CD8-positive, alpha-beta memory T cell (primary cell): ENCODE measurements around the gene ZCCHC7. TPM values are rescaled to one million over a fixed set of nuclear protein-coding genes. Genes with fewer than 3 reads are reported as not detected.

Experiments
- CTCF ChIA-PET: fragments of 350-600 bp; sonication (Branson Sonifier 250); formaldehyde crosslinking; loops from one replicate; lab custom pipeline; 2021; ENCODE audit warnings: antibody characterized with exemption; lab: Charles Lee
- POLR2A ChIA-PET: fragments of 350-600 bp; sonication (Branson Sonifier 250); formaldehyde crosslinking; loops from one replicate; lab custom pipeline; 2021; ENCODE audit warnings: antibody characterized with exemption; lab: Charles Lee
- DNase-seq, 5 donors: peaks; one replicate each; pipeline versions ENCODE4 v3.0.0 to v3.0.0-alpha.2; 2020 to 2022; ENCODE audit warnings: mixed read lengths in 1 of 5
- H3K27ac ChIP-seq: one replicate; pipeline ENCODE4 v1.7.0; 2013; ENCODE audit warnings: low read depth, mild to moderate bottlenecking, low read length, moderate library complexity
- H3K27me3 ChIP-seq: 2 replicates; pipeline ENCODE4 v1.7.0; 2013; ENCODE audit warnings: low read length, mild to moderate bottlenecking; ENCODE audit not compliant: insufficient read depth, poor library complexity, severe bottlenecking
- H3K36me3 ChIP-seq: 2 replicates; pipeline ENCODE4 v1.7.0; 2013; ENCODE audit warnings: mild to moderate bottlenecking, low read length, moderate library complexity; ENCODE audit not compliant: insufficient read depth
- H3K4me1 ChIP-seq: 2 replicates; pipeline ENCODE4 v1.7.0; 2013; ENCODE audit warnings: mild to moderate bottlenecking, low read length, moderate library complexity; ENCODE audit not compliant: insufficient read depth
- H3K4me3 ChIP-seq: 2 replicates; pipeline ENCODE4 v1.7.0; 2013; ENCODE audit warnings: mild to moderate bottlenecking, low read length
- H3K9me3 ChIP-seq: 2 replicates; pipeline ENCODE4 v1.7.0; 2013; ENCODE audit warnings: mild to moderate bottlenecking, low read length
- H3K27ac Mint-ChIP-seq, 8 donors: one replicate each; pipeline ENCODE4 v1.8.0; 2020 to 2021; ENCODE audit warnings: mixed read lengths in 8 of 8, mild to moderate bottlenecking in 6 of 8, inconsistent platforms in 3 of 8, moderate library complexity in 3 of 8
- H3K27me3 Mint-ChIP-seq, 2 donors: one replicate each; pipeline ENCODE4 v1.8.0; 2020 to 2021; ENCODE audit warnings: mixed read lengths in 2 of 2, mild to moderate bottlenecking in 1 of 2, moderate library complexity in 1 of 2
- H3K36me3 Mint-ChIP-seq, 3 donors: one replicate each; pipeline ENCODE4 v1.8.0; 2020 to 2021; ENCODE audit warnings: mixed read lengths in 3 of 3, inconsistent platforms in 1 of 3, mild to moderate bottlenecking in 1 of 3
- H3K4me1 Mint-ChIP-seq, 3 donors: one replicate each; pipeline ENCODE4 v1.8.0; 2020 to 2021; ENCODE audit warnings: mixed read lengths in 3 of 3, inconsistent platforms in 1 of 3, mild to moderate bottlenecking in 1 of 3
- H3K4me3 Mint-ChIP-seq, 7 donors: one replicate each; pipeline ENCODE4 v1.8.0; 2020 to 2021; ENCODE audit warnings: mixed read lengths in 7 of 7, mild to moderate bottlenecking in 6 of 7, moderate library complexity in 4 of 7, inconsistent platforms in 2 of 7
- H3K9me3 Mint-ChIP-seq, 5 donors: one replicate each; pipeline ENCODE4 v1.8.0; 2020 to 2022; ENCODE audit warnings: mixed read lengths in 5 of 5, mild to moderate bottlenecking in 3 of 5, moderate library complexity in 2 of 5, inconsistent platforms in 1 of 5
- polyA plus RNA-seq: library from polyadenylated mRNA; unstranded; fragments of 300-500 nt; fragmentation: Illumina TruSeq; gene quantifications from one replicate; pipeline ENCODE4 v1.2.3, GENCODE V29; 2021
- total RNA-seq, 2 experiments: library from RNA; stranded (reverse); gene quantifications; one replicate each; pipeline ENCODE4 v1.2.3, GENCODE V29; 2021

ZCCHC7 gene
- total and polyA plus RNA-seq, 3 experiments from 2014 or later = 25.6 to 35.2 (median 27.1) TPM

DNA sequence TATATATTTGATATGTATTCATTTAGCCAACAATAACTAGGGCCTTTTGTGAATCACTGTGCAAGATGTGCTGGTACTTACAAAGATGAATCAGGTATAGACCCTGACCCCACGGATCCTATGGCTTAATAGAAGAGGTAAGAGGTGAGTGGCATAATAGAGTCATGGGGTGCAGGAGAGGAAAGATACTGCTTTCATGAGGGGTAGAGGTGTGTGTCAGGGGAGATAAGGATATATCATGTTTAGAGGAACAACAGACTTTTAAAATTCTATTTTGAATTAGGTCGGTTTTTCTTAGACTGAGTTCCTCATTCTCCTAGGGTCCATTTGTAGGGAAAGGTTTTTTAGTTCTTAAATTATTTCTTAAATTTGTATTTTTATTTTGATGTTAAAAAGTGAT, 27.8 kb downstream of the ZCCHC7 start:
- H3K27me3 ChIP-seq = no peaks in the 10 kb centered on the region
- H3K4me1 Mint-ChIP-seq = peaks cover 41 to 67% (median 61%) of the 10 kb centered on the region in 3 donors
- CTCF ChIA-PET = interaction anchor here (2.1 kb wide), 1 partner anchor 28 kb away, joined by 9 read pairs; the partner anchor contains the start of gene ZCCHC7
- no peak overlapping the region for H3K4me3 Mint-ChIP-seq
- H3K27ac ChIP-seq = no peak overlapping the region
- POLR2A ChIA-PET = no interaction called here
- H3K36me3 Mint-ChIP-seq = peaks cover 0 to 19% (median 9%) of the 10 kb centered on the region in 3 donors
- no peak overlapping the region for H3K4me3 ChIP-seq
- H3K36me3 ChIP-seq = no peaks in the 10 kb centered on the region
- DNase-seq = no peak
- no peaks in the 10 kb centered on the region for H3K9me3 Mint-ChIP-seq
- peak overlapping the region in 3 of 8 donors; percentile 2 to 34 (median 5) for H3K27ac Mint-ChIP-seq
- H3K4me1 ChIP-seq = peaks cover 41% of the 10 kb centered on the region
- no peaks in the 10 kb centered on the region for H3K27me3 Mint-ChIP-seq
- no peaks in the 10 kb centered on the region for H3K9me3 ChIP-seq

DNA sequence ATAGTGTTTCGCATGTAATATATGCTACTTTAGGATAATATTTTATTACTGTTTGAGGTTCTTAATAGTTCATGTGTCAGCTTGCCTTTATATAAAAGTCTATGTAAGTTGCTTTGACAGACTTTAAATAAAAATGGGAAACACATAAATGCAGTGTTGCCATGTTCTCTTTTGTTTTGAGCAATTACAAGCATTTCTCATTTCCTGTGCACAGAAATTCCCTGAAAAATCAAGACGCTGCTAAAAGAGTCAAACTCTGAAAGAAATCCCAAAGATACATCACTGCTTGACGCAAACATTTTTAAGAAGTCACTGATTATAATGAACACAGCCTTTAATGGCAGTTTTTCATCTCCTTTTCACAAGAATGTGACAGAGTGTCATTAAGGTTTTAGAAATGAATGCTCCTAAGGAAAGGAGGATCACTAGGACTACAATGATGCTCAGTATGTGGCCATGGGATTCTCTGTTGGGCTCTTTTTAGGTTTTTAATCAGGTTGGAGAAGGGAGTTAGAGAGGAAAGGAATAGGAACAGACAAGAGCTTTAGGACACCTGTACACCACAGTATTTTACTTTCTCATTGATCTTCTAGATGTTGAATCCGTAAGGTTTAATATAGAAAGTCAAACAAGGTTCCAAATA, 29.4 kb downstream of the ZCCHC7 start:
- Mint-ChIP-seq H3K27me3 (no peaks in the 10 kb centered on the region), H3K27ac (peak overlapping the region in 3 of 8 donors; percentile 2 to 45 (median 13)), H3K4me3 (no peak overlapping the region), H3K4me1 (peaks cover 36 to 67% (median 64%) of the 10 kb centered on the region in 3 donors), H3K9me3 (no peaks in the 10 kb centered on the region), H3K36me3 (peaks cover 9 to 29% (median 16%) of the 10 kb centered on the region in 3 donors)
- H3K4me1 ChIP-seq = peaks cover 36% of the 10 kb centered on the region
- H3K4me3 ChIP-seq = no peak overlapping the region
- no peaks in the 10 kb centered on the region for H3K36me3 ChIP-seq
- no peak overlapping the region for H3K27ac ChIP-seq
- DNase-seq = no peak
- ChIA-PET POLR2A (no interaction called here), CTCF (no interaction called here)
- no peaks in the 10 kb centered on the region for H3K27me3 ChIP-seq
- H3K9me3 ChIP-seq = no peaks in the 10 kb centered on the region

DNA sequence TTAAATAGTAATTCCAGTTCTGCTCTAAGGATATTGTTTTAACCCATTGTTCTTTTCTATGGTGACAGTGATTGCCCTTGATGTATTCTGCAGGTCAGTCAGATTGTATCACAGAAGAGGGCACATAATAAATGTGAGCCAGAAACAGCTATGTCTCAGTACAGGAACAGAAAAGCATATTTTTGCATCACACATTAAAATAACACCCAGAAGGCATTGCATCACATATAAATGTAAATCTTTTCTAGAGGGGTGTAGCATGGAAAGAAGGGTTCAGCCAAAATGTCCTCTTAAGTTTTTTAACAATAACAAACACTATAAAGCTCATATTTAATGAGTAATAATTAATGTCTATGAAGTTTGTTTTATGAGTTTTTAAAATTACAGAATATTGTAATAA, 30.0 kb downstream of the ZCCHC7 start:
- H3K4me1 ChIP-seq = peaks cover 31% of the 10 kb centered on the region
- Mint-ChIP-seq H3K36me3 (peaks cover 9 to 30% (median 17%) of the 10 kb centered on the region in 3 donors), H3K4me3 (no peak overlapping the region), H3K27ac (no peak overlapping the region), H3K4me1 (peaks cover 35 to 62% (median 58%) of the 10 kb centered on the region in 3 donors), H3K9me3 (no peaks in the 10 kb centered on the region), H3K27me3 (no peaks in the 10 kb centered on the region)
- H3K27ac ChIP-seq = no peak overlapping the region
- no peaks in the 10 kb centered on the region for H3K27me3 ChIP-seq
- H3K36me3 ChIP-seq = no peaks in the 10 kb centered on the region
- no peaks in the 10 kb centered on the region for H3K9me3 ChIP-seq
- DNase-seq = no peak
- ChIA-PET POLR2A (no interaction called here), CTCF (no interaction called here)
- no peak overlapping the region for H3K4me3 ChIP-seq

DNA sequence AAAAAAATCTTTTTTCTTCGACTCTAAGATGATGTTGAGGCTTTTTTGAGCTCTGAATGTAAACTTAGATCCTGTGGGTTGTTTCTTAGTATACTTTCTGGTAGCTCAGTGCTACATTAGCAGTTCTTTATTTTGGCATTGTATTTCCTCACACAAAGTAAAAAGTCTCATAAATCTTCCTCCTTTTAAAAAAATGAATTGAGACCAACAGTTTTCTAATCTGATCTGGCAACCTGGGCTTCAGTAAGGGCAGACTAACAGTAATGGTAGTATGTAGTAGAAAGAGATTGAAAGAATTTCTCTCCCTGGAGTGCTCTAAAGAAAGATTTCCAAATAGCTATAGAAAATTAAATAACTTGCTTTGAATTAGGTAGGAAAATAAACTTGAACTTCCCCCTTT, 31.4 kb downstream of the ZCCHC7 start:
- Mint-ChIP-seq H3K4me1 (peaks cover 29 to 56% (median 54%) of the 10 kb centered on the region in 3 donors), H3K27ac (no peak overlapping the region), H3K4me3 (no peak overlapping the region), H3K36me3 (peaks cover 15 to 37% (median 21%) of the 10 kb centered on the region in 3 donors), H3K9me3 (no peaks in the 10 kb centered on the region), H3K27me3 (no peaks in the 10 kb centered on the region)
- H3K4me3 ChIP-seq = no peak overlapping the region
- H3K36me3 ChIP-seq = no peaks in the 10 kb centered on the region
- POLR2A ChIA-PET = no interaction called here
- H3K4me1 ChIP-seq = peaks cover 19% of the 10 kb centered on the region
- CTCF ChIA-PET = no interaction called here
- H3K9me3 ChIP-seq = no peaks in the 10 kb centered on the region
- no peak overlapping the region for H3K27ac ChIP-seq
- DNase-seq = no peak
- H3K27me3 ChIP-seq = no peaks in the 10 kb centered on the region

DNA sequence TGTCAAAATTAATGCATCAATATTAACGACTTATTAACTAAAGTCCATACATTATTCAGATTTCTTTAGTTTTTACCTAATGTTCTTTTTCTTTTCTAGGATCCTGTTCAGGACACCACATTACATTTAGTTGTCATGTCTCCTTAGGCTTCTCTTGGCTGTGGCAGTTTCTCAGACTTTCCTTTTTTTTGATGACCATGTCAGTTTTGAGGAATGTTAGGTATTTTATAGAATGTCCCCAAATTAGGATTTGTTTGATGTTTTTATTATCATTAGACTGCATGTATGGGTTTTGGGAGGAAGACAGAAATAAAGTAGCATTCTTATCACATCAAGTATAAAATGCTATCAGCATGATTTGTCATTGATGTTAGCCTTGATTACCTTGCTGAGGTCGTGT, 32.0 kb downstream of the ZCCHC7 start:
- no peak overlapping the region for H3K4me3 Mint-ChIP-seq
- DNase-seq = no peak
- H3K4me1 Mint-ChIP-seq = peaks cover 29 to 56% (median 54%) of the 10 kb centered on the region in 3 donors
- H3K36me3 ChIP-seq = no peaks in the 10 kb centered on the region
- H3K9me3 ChIP-seq = no peaks in the 10 kb centered on the region
- no peaks in the 10 kb centered on the region for H3K27me3 ChIP-seq
- no peak overlapping the region for H3K27ac ChIP-seq
- ChIA-PET POLR2A (no interaction called here), CTCF (no interaction called here)
- H3K4me3 ChIP-seq = no peak overlapping the region
- H3K4me1 ChIP-seq = peaks cover 13% of the 10 kb centered on the region
- H3K9me3 Mint-ChIP-seq = no peaks in the 10 kb centered on the region
- peaks cover 15 to 37% (median 21%) of the 10 kb centered on the region in 3 donors for H3K36me3 Mint-ChIP-seq
- peak overlapping the region in 1 of 8 donors; percentile 13 for H3K27ac Mint-ChIP-seq
- no peaks in the 10 kb centered on the region for H3K27me3 Mint-ChIP-seq

DNA sequence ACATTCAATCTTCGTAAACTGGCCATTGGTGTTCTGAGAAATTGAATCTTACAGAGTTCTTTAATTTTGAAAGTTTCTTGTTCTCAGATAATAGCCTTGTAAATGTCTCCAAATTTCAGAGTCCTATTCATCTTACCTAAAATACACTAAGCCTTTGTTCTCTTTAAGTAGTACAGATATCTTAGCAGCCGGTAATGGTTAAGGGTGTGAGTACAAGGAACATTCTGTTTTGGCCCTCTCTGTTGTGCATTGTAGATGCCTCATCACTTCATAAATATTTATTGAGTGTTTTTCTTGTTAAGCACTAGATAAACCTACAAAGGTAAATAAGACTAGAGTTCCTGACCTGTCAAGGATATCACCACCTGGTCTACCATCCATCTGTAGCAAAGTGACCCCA, 35.2 kb downstream of the ZCCHC7 start:
- Mint-ChIP-seq H3K4me1 (peaks cover 23 to 51% (median 43%) of the 10 kb centered on the region in 3 donors), H3K9me3 (no peaks in the 10 kb centered on the region), H3K27ac (no peak overlapping the region), H3K27me3 (no peaks in the 10 kb centered on the region), H3K36me3 (peaks cover 15 to 42% (median 16%) of the 10 kb centered on the region in 3 donors), H3K4me3 (no peak overlapping the region)
- ChIA-PET POLR2A (no interaction called here), CTCF (no interaction called here)
- no peak overlapping the region for H3K4me3 ChIP-seq
- no peaks in the 10 kb centered on the region for H3K27me3 ChIP-seq
- no peak overlapping the region for H3K27ac ChIP-seq
- H3K36me3 ChIP-seq = no peaks in the 10 kb centered on the region
- no peaks in the 10 kb centered on the region for H3K4me1 ChIP-seq
- no peak for DNase-seq
- no peaks in the 10 kb centered on the region for H3K9me3 ChIP-seq

DNA sequence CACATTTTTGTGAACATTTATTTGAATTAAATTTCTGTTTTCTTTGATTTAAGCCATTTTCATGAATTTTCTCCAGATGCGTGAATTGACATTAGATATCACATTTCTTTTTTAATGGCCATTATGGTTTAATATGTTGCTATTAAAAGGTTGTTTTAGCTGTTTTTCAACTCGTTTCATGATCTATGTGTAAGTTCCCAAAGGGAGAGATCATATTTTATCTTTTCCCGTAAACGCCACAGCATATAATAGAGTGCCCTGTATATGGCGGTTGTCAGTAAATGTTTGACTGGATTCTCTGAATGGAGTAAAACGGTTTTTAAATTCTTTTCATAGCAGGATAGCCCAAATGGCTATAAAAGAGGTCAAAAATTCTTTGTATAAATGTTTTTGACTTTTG, 35.8 kb downstream of the ZCCHC7 start:
- no peaks in the 10 kb centered on the region for H3K4me1 ChIP-seq

DNA sequence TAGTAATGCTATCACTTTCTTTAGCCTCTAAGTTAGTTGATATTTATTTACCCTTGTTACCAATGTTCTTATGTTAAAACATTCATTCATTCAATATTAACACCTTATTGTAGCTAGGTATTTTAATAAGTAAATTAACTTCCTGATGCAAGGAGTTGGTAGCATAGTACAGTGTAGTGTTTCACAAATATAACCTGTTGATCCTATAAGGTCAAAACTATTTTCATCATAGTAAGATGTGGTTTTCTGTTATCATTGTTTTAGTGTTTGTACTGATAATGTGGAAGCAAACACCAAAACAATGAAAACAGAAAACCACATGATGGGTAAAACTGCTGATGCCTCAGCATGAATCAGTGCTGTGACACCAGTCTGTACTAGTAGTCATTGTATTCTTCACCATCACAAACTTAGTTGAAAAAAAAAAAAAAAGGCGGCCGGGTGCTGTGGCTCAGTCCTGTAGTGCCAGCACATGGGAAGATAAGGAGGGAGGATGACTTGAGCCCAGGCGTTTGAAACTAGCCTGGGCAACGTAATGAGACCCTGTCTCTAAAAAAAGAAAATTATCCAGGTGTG, 36.5 kb downstream of the ZCCHC7 start:
- Mint-ChIP-seq H3K4me3 (no peak overlapping the region), H3K4me1 (peaks cover 21 to 48% (median 40%) of the 10 kb centered on the region in 3 donors), H3K9me3 (no peaks in the 10 kb centered on the region), H3K27ac (no peak overlapping the region), H3K27me3 (no peaks in the 10 kb centered on the region), H3K36me3 (peaks cover 19 to 49% (median 21%) of the 10 kb centered on the region in 3 donors)
- H3K36me3 ChIP-seq = no peaks in the 10 kb centered on the region
- H3K4me3 ChIP-seq = no peak overlapping the region
- ChIA-PET POLR2A (no interaction called here), CTCF (no interaction called here)
- no peak for DNase-seq
- H3K27me3 ChIP-seq = no peaks in the 10 kb centered on the region
- H3K4me1 ChIP-seq = no peaks in the 10 kb centered on the region
- no peaks in the 10 kb centered on the region for H3K9me3 ChIP-seq
- H3K27ac ChIP-seq = no peak overlapping the region

More for the DNA sequence above, 35.8 kb downstream of the ZCCHC7 start:
- Histone ChIP-seq H3K36me3 (no peaks in the 10 kb centered on the region), H3K27me3 (no peaks in the 10 kb centered on the region), H3K27ac (no peak overlapping the region), H3K9me3 (no peaks in the 10 kb centered on the region), H3K4me3 (no peak overlapping the region)
- ChIA-PET POLR2A (no interaction called here), CTCF (no interaction called here)
- Mint-ChIP-seq H3K4me3 (no peak overlapping the region), H3K27me3 (no peaks in the 10 kb centered on the region), H3K27ac (no peak overlapping the region), H3K4me1 (peaks cover 23 to 51% (median 43%) of the 10 kb centered on the region in 3 donors), H3K36me3 (peaks cover 15 to 43% (median 16%) of the 10 kb centered on the region in 3 donors), H3K9me3 (no peaks in the 10 kb centered on the region)
- DNase-seq = no peak
